Gastroesophageal sphincter (tissue), 4 donors: ENCODE results near the gene HEPH. TPM values are rescaled to one million over a fixed set of nuclear protein-coding genes. Genes with fewer than 3 reads are reported as not detected.
"Not testable (repeated sequence)": the region's sequence is repeated elsewhere in the genome, so short reads cannot be mapped to it uniquely, and the experiment has no call there.

Experiments used
- ATAC-seq: fragments of 150-250 bp; one replicate; pipeline ENCODE4 v1.9.1; 2016; ENCODE audit warnings: mild to moderate bottlenecking, moderate library complexity
- H3K27ac ChIP-seq, 4 donors: fragments of 200-600 bp; sonication (generic) in 3 of 4; 1 replicate in 3 of 4; 2 replicates in 1 of 4; pipeline ENCODE4 v1.5.1; 2016 to 2019
- H3K27me3 ChIP-seq: fragments of 200-600 bp; sonication (generic); one replicate; pipeline ENCODE4 v1.5.1; 2019
- H3K36me3 ChIP-seq, 2 donors: fragments of 200-600 bp; sonication (generic); one replicate each; pipeline ENCODE4 v1.5.1; 2019; ENCODE audit warnings: control low read depth in 1 of 2
- H3K4me1 ChIP-seq, 3 donors: fragments of 200-600 bp; sonication (generic); 1 replicate in 2 of 3; 2 replicates in 1 of 3; pipeline ENCODE4 v1.5.1; 2016 to 2019; ENCODE audit warnings: control low read depth in 2 of 3
- H3K4me3 ChIP-seq, 2 donors: fragments of 200-600 bp; sonication (generic); one replicate each; pipeline ENCODE4 v1.5.1; 2019; ENCODE audit warnings: mild to moderate bottlenecking in 1 of 2, moderate library complexity in 1 of 2
- H3K9me3 ChIP-seq, 3 donors: fragments of 200-600 bp; sonication (generic); one replicate each; pipeline ENCODE4 v1.5.1; 2017 to 2019; ENCODE audit warnings: control low read depth in 2 of 3
- CTCF ChIP-seq, 4 experiments: fragments of 200-600 bp in 2 of 4; fragments of 450-650 bp in 2 of 4; sonication (generic) in 1 of 4; IDR thresholded peaks; one replicate each; pipeline ENCODE4 v1.5.1; 2017 to 2019; ENCODE audit warnings: antibody characterized with exemption in 4 of 4, mild to moderate bottlenecking in 2 of 4, moderate library complexity in 2 of 4
- EP300 ChIP-seq: sonication (generic); formaldehyde crosslinking; IDR thresholded peaks from one replicate; pipeline ENCODE4 v1.6.1; 2017; ENCODE audit warnings: antibody characterized with exemption, mild to moderate bottlenecking
- POLR2A ChIP-seq, 2 donors: fragments of 450-650 bp; IDR thresholded peaks; one replicate each; pipeline ENCODE4 v1.6.1; 2017; ENCODE audit warnings: antibody characterized with exemption in 2 of 2, mild to moderate bottlenecking in 2 of 2, moderate library complexity in 1 of 2
- POLR2AphosphoS5 ChIP-seq: sonication (generic); formaldehyde crosslinking; IDR thresholded peaks from one replicate; pipeline ENCODE4 v1.6.1; 2017; ENCODE audit warnings: antibody characterized with exemption
- WGBS, 2 donors: methylation state at CpG; one replicate each; pipeline ENCODE4 v1.1.5; 2018; ENCODE audit warnings: low coverage in 1 of 2; 5-methylcytosine and 5-hydroxymethylcytosine counted together
- total RNA-seq, 4 donors: library from RNA; depleted of rRNA; stranded (reverse); fragments of >200 nt; gene quantifications; one replicate each; pipeline ENCODE4 v1.1.0, GENCODE V29; 2016

Gene HEPH
- total RNA-seq = 100 to 1,000 TPM in 1 of 4 donors, 10 to 100 TPM in 3; 60.5 to 110 (median 79.3) TPM

- Histone ChIP-seq H3K36me3 (no peaks in the 10 kb centered on the region), H3K27ac (peak within 1 kb of the TSS; percentile 23 to 74 (median 54)), H3K4me3 (peak within 1 kb of the TSS; percentile 51 to 59), H3K4me1 (peaks cover 0 to 11% (median 0%) of the 10 kb centered on the region in 3 donors), H3K27me3 (no peaks in the 10 kb centered on the region), H3K9me3 (no peaks in the 10 kb centered on the region)
- ATAC-seq = peak; percentile 55
- TF ChIP-seq CTCF (IDR thresholded peaks at IDR 0.05) = no peak
- TF ChIP-seq EP300 = no peak
- TF ChIP-seq POLR2AphosphoS5 = no peak
- no peak for TF ChIP-seq POLR2A (IDR thresholded peaks at IDR 0.05)
- 56% methylated on average over 2 of the region's 3 CpGs; no CpG with 5 or more reads in 1 of the 2 donors for WGBS, 2 donors
Measured at GRCh38 chrX:66163849-66164411, at the start of gene HEPH. TSS of gene HEPH (plus strand) at chrX:66164247. CDS start at chrX:66170571, 6,324 bp downstream.

- H3K27me3 ChIP-seq, ATAC-seq, H3K4me1 ChIP-seq, H3K36me3 ChIP-seq, H3K4me3 ChIP-seq, H3K9me3 ChIP-seq, H3K27ac ChIP-seq: not testable (repeated sequence)
- WGBS, 2 donors = 90% methylated on average over 2 of the region's 6 CpGs
Measured at GRCh38 chrX:66118722-66119121, 45.3 kb upstream of the HEPH start.

GRCh38 chrX:66121354-66121753 lies 42.7 kb upstream of the HEPH start:
- ATAC-seq, H3K9me3 ChIP-seq: not testable (repeated sequence)
- 78% methylated on average over 1 of the region's 2 CpGs; no CpG with 5 or more reads in 1 of the 2 donors for WGBS, 2 donors

GRCh38 chrX:66126662-66127061 lies 37.4 kb upstream of the HEPH start:
- Histone ChIP-seq H3K27me3 (no peaks in the 10 kb centered on the region), H3K4me1 (no peaks in the 10 kb centered on the region), H3K9me3 (no peaks in the 10 kb centered on the region), H3K4me3 (no peak overlapping the region), H3K27ac (no peak overlapping the region), H3K36me3 (no peaks in the 10 kb centered on the region)
- TF ChIP-seq EP300 (no peak), CTCF (IDR thresholded peaks at IDR 0.05) (no peak), POLR2A (IDR thresholded peaks at IDR 0.05) (no peak), POLR2AphosphoS5 (no peak)
- WGBS, 2 donors = no CpG with 5 or more reads among the region's 3 CpGs
- ATAC-seq = no peak

More at GRCh38 chrX:66121354-66121753, 42.7 kb upstream of the HEPH start:
- not testable (repeated sequence) for H3K4me3 ChIP-seq, H3K27ac ChIP-seq, H3K4me1 ChIP-seq, H3K27me3 ChIP-seq, H3K36me3 ChIP-seq

- no peak for ATAC-seq
- H3K27me3 ChIP-seq = no peaks in the 10 kb centered on the region
- no peak overlapping the region for H3K27ac ChIP-seq
- H3K4me1 ChIP-seq = no peaks in the 10 kb centered on the region
- H3K9me3 ChIP-seq = no peaks in the 10 kb centered on the region
- H3K36me3 ChIP-seq = no peaks in the 10 kb centered on the region
- no peak for TF ChIP-seq CTCF (IDR thresholded peaks at IDR 0.05)
- TF ChIP-seq POLR2AphosphoS5 = no peak
- TF ChIP-seq EP300 = no peak
- TF ChIP-seq POLR2A (IDR thresholded peaks at IDR 0.05) = no peak
- no peak overlapping the region for H3K4me3 ChIP-seq
Measured at GRCh38 chrX:66130469-66130868, 33.6 kb upstream of the HEPH start.

- not testable (repeated sequence) for ATAC-seq, H3K4me3 ChIP-seq, H3K27me3 ChIP-seq, H3K9me3 ChIP-seq, H3K4me1 ChIP-seq, H3K36me3 ChIP-seq, H3K27ac ChIP-seq
- WGBS, 2 donors = 36 to 87% methylated on average over 2 to 3 of the region's 4 CpGs
Measured at GRCh38 chrX:66135284-66135683, 28.8 kb upstream of the HEPH start.
